HL-60 (cell line): ENCODE data around the gene ADAT3.

Experiments
- DNase-seq, 2 experiments: peaks; one replicate each; pipeline ENCODE4 v3.0.0-alpha.2; 2010 to 2020; ENCODE audit warnings: low read depth in 1 of 2, low spot score in 1 of 2
- H3K27ac ChIP-seq: fragments of 250-450 bp; sonication (Bioruptor Pico); replicated peaks from 2 replicates; pipeline ENCODE4 v1.5.1; 2020; ENCODE audit warnings: mild to moderate bottlenecking, moderate library complexity
- H3K27me3 ChIP-seq: fragments of 250-450 bp; sonication (Bioruptor Pico); 2 replicates; pipeline ENCODE4 v1.5.1; 2021; ENCODE audit warnings: mild to moderate bottlenecking, moderate library complexity; ENCODE audit not compliant: insufficient read depth, poor library complexity, severe bottlenecking
- H3K4me3 ChIP-seq: replicated peaks from 2 replicates; pipeline ENCODE4 v1.5.1; 2011; ENCODE audit warnings: mild to moderate bottlenecking, control low read depth, low read length; ENCODE audit not compliant: insufficient read depth
- GABPA ChIP-seq: IDR thresholded peaks from 2 replicates; pipeline ENCODE4 v1.6.1; 2012; ENCODE audit warnings: low read depth
- POLR2AphosphoS5 ChIP-seq: IDR thresholded peaks from 2 replicates; pipeline ENCODE4 v1.6.1; 2012; ENCODE audit warnings: low read depth
- SPI1 ChIP-seq: IDR thresholded peaks from 2 replicates; pipeline ENCODE4 v1.6.1; 2012; ENCODE audit warnings: low read depth, mild to moderate bottlenecking, borderline replicate concordance
- TF ChIP-seq, protein P1 (sequence below): IDR thresholded peaks from 2 replicates; pipeline ENCODE4 v1.6.1; 2012; ENCODE audit warnings: low read depth; ENCODE audit not compliant: insufficient replicate concordance
- TF ChIP-seq, protein P2 (sequence below): IDR thresholded peaks from one replicate; pipeline ENCODE4 v1.5.1; 2011; ENCODE audit warnings: low read length, control low read depth, inconsistent platforms; ENCODE audit not compliant: insufficient read depth

ADAT3 gene

DNA sequence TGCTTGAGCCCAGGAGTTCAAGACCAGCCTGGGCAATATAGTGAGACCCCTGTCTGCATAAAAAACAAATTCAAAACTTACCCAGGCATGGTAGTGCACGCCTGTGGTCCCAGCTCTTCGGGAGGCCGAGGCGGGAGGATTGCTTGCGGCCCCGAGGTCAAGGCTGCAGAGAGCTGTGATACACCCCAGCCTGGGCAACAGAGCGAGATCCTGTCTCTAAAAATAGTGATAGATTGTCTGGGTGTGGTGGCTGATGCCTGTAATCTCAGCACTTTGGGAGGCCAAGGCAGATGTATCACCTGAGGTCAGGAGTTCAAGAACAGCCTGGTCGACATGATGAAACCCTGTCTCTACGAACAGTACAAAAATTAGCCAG lies 37.9 kb upstream of the ADAT3 start:
- Histone ChIP-seq H3K27ac (no peak overlapping the region), H3K27me3 (no peaks in the 10 kb centered on the region), H3K4me3 (no peak overlapping the region)
- TF ChIP-seq POLR2AphosphoS5 (no peak), GABPA (no peak), SPI1 (no peak)
- TF ChIP-seq, protein P1, sequence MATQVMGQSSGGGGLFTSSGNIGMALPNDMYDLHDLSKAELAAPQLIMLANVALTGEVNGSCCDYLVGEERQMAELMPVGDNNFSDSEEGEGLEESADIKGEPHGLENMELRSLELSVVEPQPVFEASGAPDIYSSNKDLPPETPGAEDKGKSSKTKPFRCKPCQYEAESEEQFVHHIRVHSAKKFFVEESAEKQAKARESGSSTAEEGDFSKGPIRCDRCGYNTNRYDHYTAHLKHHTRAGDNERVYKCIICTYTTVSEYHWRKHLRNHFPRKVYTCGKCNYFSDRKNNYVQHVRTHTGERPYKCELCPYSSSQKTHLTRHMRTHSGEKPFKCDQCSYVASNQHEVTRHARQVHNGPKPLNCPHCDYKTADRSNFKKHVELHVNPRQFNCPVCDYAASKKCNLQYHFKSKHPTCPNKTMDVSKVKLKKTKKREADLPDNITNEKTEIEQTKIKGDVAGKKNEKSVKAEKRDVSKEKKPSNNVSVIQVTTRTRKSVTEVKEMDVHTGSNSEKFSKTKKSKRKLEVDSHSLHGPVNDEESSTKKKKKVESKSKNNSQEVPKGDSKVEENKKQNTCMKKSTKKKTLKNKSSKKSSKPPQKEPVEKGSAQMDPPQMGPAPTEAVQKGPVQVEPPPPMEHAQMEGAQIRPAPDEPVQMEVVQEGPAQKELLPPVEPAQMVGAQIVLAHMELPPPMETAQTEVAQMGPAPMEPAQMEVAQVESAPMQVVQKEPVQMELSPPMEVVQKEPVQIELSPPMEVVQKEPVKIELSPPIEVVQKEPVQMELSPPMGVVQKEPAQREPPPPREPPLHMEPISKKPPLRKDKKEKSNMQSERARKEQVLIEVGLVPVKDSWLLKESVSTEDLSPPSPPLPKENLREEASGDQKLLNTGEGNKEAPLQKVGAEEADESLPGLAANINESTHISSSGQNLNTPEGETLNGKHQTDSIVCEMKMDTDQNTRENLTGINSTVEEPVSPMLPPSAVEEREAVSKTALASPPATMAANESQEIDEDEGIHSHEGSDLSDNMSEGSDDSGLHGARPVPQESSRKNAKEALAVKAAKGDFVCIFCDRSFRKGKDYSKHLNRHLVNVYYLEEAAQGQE = no peak
- TF ChIP-seq, protein P2, sequence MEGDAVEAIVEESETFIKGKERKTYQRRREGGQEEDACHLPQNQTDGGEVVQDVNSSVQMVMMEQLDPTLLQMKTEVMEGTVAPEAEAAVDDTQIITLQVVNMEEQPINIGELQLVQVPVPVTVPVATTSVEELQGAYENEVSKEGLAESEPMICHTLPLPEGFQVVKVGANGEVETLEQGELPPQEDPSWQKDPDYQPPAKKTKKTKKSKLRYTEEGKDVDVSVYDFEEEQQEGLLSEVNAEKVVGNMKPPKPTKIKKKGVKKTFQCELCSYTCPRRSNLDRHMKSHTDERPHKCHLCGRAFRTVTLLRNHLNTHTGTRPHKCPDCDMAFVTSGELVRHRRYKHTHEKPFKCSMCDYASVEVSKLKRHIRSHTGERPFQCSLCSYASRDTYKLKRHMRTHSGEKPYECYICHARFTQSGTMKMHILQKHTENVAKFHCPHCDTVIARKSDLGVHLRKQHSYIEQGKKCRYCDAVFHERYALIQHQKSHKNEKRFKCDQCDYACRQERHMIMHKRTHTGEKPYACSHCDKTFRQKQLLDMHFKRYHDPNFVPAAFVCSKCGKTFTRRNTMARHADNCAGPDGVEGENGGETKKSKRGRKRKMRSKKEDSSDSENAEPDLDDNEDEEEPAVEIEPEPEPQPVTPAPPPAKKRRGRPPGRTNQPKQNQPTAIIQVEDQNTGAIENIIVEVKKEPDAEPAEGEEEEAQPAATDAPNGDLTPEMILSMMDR = no peak
- no peak for DNase-seq

DNA sequence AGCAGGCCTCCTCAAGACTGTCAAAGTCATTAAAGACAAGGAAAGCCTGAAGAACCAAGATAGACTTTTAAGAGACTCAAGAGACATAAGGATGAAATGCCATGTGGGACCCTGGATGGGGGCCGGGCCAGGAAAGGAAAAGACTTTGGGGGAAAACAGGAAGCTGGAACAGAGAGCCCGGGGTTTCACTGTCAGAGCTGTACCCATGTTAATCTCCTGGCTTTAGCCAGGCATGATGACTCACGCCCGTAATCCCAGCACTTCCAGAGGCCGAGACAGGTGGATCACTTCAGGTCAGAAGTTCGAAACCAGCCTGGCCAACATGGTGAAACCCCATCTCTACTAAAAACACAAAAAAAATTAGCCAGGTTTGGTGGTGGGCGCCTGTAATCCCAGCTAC lies 36.2 kb upstream of the ADAT3 start:
- DNase-seq = no peak
- Histone ChIP-seq H3K4me3 (no peak overlapping the region), H3K27me3 (no peaks in the 10 kb centered on the region), H3K27ac (no peak overlapping the region)
- TF ChIP-seq, protein P1 = no peak
- no peak for TF ChIP-seq SPI1
- TF ChIP-seq GABPA = no peak
- no peak for TF ChIP-seq POLR2AphosphoS5
- TF ChIP-seq, protein P2 = no peak

DNA sequence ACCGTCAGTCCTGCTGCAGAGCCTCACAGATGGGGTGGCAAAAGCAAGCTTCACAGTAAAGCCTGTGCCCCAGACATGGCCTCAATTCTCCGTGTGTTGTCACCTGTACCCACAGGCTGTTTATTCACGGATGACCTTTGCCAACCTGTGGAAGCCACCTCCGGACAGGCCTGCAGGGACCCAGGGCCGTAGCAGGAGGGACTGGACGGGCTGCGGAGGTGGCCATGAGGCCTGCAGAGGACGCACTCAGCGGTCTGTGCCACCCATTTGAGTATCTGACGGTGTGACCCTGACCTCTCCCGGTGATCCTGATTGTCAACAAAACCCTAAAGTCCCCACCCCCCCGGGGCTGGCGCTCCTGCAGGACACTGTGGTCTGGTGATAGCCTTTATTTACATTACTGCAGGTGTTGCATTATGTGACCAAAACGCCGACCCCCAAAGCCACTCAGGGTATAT lies 34.0 kb upstream of the ADAT3 start:
- no peak for DNase-seq
- no peak overlapping the region for H3K27ac ChIP-seq
- H3K4me3 ChIP-seq = no peak overlapping the region
- no peaks in the 10 kb centered on the region for H3K27me3 ChIP-seq
- TF ChIP-seq SPI1 = no peak
- TF ChIP-seq, protein P2 = no peak

DNA sequence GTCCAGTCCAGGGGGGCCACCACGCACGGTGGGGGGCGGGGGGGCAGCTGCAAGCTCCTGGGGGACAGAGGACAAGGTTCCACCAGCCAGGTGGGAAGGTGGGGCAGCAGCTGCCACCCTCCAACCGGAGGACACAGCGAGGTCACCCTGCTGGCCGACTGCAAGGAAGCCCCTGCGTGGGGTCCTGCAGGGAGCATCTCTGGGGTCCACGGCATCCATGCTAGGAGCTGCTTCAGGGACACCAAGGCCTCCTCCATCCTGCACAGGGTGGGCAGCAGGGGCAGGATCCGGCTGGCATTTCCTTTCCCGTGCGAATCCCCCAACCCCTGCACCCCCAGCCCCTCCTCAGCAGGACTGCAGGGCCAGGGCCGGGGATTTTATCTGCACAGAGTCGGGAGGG lies 33.6 kb upstream of the ADAT3 start:
- Histone ChIP-seq H3K27ac (no peak overlapping the region), H3K4me3 (no peak overlapping the region), H3K27me3 (no peaks in the 10 kb centered on the region)
- TF ChIP-seq, protein P2 = no peak
- TF ChIP-seq POLR2AphosphoS5 (no peak), GABPA (no peak), SPI1 (no peak)
- TF ChIP-seq, protein P1 = no peak
- DNase-seq = no peak
